ENCODE results near the gene VSIG2. TPM values are rescaled to one million over a fixed set of nuclear protein-coding genes. Genes with fewer than 3 reads are reported as not detected.

Gene VSIG2
- total and polyA plus RNA-seq, 9 donors, result 0.30 to 27.1 (median 1.2) TPM; not detected in 1

- 93 to 95% (median 94%) methylated on average over 4 of the region's 4 CpGs for WGBS, 3 donors
- intact Hi-C loops (cut with DNase I), result no loop called here
- Histone ChIP-seq H3K4me3 (no peak overlapping the region), H3K4me1 (ENCODE audit: insufficient read depth) (no peaks in the 10 kb centered on the region), H3K27ac (no peak overlapping the region), H3K27me3 (no peaks in the 10 kb centered on the region), H3K9me3 (no peaks in the 10 kb centered on the region), H3K36me3 (no peaks in the 10 kb centered on the region)
- no peak for DNase-seq
- TF ChIP-seq CTCF (IDR thresholded peaks at IDR 0.05) (no peak), POLR2A (IDR thresholded peaks at IDR 0.05) (no peak), EP300 (IDR thresholded peaks at IDR 0.05) (no peak)
Observed at GRCh38 chr11:124791626-124792341, 39.7 kb upstream of the VSIG2 start.

DNA sequence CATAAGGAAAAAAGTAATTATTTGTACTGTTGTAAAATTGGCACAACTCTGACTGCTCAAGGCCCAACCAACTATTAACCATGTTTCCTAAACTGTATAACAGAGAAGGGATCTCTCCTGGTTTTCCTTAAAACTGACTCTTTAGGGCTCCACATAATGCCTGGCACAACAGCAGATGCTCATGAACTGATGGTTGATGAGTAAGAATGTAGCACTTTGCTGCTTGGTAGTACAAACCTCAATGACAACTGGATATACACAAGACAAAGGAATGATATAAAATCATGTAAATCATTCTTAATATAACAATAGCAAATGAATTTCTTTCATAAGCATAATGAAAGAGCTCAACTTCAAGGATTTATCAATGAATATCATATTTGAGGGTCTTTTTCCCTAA lies 36.5 kb upstream of the VSIG2 start:
- no peaks in the 10 kb centered on the region for H3K27me3 ChIP-seq
- no peak overlapping the region for H3K27ac ChIP-seq
- H3K36me3 ChIP-seq, result no peaks in the 10 kb centered on the region
- intact Hi-C loops (cut with DNase I), result no loop called here
- no peak overlapping the region for H3K4me3 ChIP-seq
- H3K9me3 ChIP-seq, result no peaks in the 10 kb centered on the region
- no peaks in the 10 kb centered on the region for H3K4me1 ChIP-seq (ENCODE audit: insufficient read depth)
- TF ChIP-seq POLR2A (IDR thresholded peaks at IDR 0.05) (no peak), EP300 (IDR thresholded peaks at IDR 0.05) (no peak), CTCF (IDR thresholded peaks at IDR 0.05) (no peak)
- DNase-seq, result no peak

DNA sequence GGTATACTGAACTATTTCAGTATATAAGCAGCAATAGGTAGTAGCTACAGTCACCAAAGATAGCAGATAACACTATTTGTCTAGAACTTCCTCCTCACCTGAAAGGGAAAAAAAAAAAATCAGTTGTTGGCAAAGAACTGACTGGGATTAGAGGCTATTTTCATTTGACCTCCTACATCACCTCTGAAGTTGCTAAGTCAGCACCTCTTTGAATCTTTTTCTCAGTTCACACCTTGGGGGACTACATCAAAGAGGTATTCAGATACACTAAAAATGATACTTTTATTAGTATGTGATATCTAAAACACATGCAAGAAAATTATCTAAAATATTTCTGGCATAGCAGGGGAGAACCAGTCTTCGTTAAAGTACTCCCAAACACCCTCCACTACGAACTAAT lies 32.0 kb upstream of the VSIG2 start:
- H3K27ac ChIP-seq, result no peak overlapping the region
- H3K36me3 ChIP-seq, result no peaks in the 10 kb centered on the region
- H3K27me3 ChIP-seq, result no peaks in the 10 kb centered on the region
- intact Hi-C loops (cut with DNase I), result no loop called here
- no peaks in the 10 kb centered on the region for H3K4me1 ChIP-seq (ENCODE audit: insufficient read depth)
- WGBS, 3 donors, result 89 to 95% (median 95%) methylated on average over 2 of the region's 2 CpGs
- H3K9me3 ChIP-seq, result no peaks in the 10 kb centered on the region
- TF ChIP-seq CTCF (IDR thresholded peaks at IDR 0.05) (no peak), EP300 (IDR thresholded peaks at IDR 0.05) (no peak), POLR2A (IDR thresholded peaks at IDR 0.05) (no peak)
- no peak overlapping the region for H3K4me3 ChIP-seq
- DNase-seq, result no peak

DNA sequence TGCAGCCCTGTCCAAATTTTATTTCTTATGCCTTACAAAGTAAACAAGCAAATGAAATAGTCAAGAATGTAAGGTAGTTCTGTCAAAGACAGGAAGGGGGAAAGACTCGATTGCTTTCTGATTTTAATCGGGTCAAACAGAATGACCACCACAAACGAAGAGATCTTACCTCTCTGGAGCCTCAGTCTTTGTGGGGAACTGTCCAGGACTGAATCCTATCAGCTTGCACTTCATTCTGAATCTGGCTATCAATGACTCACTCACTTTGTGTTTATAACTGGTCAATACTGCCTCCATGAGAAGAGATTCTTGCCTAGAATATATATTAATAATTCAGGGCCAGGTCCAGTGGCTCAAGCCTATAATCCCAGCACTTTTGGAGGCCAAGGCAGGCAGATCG lies 30.9 kb upstream of the VSIG2 start:
- no peak overlapping the region for H3K27ac ChIP-seq
- H3K27me3 ChIP-seq, result no peaks in the 10 kb centered on the region
- H3K4me1 ChIP-seq (ENCODE audit: insufficient read depth), result no peaks in the 10 kb centered on the region
- no peak for DNase-seq
- H3K4me3 ChIP-seq, result no peak overlapping the region
- H3K36me3 ChIP-seq, result no peaks in the 10 kb centered on the region
- no peaks in the 10 kb centered on the region for H3K9me3 ChIP-seq
- WGBS, 3 donors, result 89 to 96% (median 92%) methylated on average over 4 of the region's 4 CpGs
- intact Hi-C loops (cut with DNase I), result no loop called here
- TF ChIP-seq EP300 (IDR thresholded peaks at IDR 0.05) (no peak), POLR2A (IDR thresholded peaks at IDR 0.05) (no peak), CTCF (IDR thresholded peaks at IDR 0.05) (no peak)
